ENCODE results near the gene EFCAB8. TPM values are rescaled to one million over a fixed set of nuclear protein-coding genes. Genes with fewer than 3 reads are reported as not detected.

EFCAB8 gene
- total RNA-seq, 1 donor from 2014 or later = 0.50 TPM

GRCh38 chr20:32885185-32885584, 26.5 kb downstream of the EFCAB8 start:
- intact Hi-C loops (cut with micrococcal nuclease) = no loop called here

GRCh38 chr20:32885952-32886351, 27.2 kb downstream of the EFCAB8 start:
- intact Hi-C loops (cut with micrococcal nuclease) = no loop called here

GRCh38 chr20:32886652-32887051, 27.9 kb downstream of the EFCAB8 start:
- intact Hi-C loops (cut with micrococcal nuclease) = no loop called here

GRCh38 chr20:32887492-32887891, 28.8 kb downstream of the EFCAB8 start:
- intact Hi-C loops (cut with micrococcal nuclease) = no loop called here

- intact Hi-C loops (cut with micrococcal nuclease) = no loop called here
These were observed 29.9 kb downstream of the EFCAB8 start for GRCh38 chr20:32888636-32889035.

DNA sequence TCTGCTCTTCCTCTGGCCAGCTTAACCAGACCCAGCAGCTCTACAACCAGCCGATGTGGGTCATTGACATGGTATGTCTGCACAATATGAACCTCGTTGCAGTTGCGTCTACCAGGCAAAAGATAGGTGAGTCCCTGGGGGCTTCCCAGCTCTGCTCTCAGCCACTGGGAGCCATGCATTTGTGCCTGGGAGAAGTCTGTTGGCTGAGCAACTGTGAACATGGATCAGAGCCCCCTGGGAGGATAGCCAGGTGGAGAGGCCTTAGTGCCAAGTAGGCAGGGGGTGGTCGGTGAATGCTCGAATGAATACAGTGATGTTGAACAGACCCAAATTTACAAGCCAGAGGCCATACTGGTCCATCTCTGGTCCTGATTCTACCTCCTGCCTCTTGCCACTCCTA, 30.6 kb downstream of the EFCAB8 start:
- intact Hi-C loops (cut with micrococcal nuclease) = no loop called here

DNA sequence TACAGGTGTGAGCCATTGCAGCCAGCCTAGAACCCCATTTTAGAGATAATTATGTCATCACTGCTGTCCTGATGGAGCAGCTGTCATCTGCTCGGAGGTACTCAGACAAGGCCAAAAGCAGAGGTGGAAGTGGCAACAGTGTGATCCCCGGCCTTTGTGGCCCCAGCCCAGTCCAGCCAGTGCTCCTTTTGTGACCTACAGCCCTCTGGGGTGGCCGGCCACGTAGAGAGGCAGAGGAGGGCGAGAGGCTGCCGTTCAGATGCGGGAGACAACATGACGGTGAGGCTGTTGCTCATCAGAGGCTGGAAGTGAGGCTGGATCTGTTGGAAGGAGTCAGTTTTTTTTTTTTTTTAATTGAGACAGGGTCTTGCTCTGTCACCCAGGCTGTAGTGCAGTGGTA, 32.8 kb downstream of the EFCAB8 start:
- intact Hi-C loops (cut with micrococcal nuclease) = no loop called here

DNA sequence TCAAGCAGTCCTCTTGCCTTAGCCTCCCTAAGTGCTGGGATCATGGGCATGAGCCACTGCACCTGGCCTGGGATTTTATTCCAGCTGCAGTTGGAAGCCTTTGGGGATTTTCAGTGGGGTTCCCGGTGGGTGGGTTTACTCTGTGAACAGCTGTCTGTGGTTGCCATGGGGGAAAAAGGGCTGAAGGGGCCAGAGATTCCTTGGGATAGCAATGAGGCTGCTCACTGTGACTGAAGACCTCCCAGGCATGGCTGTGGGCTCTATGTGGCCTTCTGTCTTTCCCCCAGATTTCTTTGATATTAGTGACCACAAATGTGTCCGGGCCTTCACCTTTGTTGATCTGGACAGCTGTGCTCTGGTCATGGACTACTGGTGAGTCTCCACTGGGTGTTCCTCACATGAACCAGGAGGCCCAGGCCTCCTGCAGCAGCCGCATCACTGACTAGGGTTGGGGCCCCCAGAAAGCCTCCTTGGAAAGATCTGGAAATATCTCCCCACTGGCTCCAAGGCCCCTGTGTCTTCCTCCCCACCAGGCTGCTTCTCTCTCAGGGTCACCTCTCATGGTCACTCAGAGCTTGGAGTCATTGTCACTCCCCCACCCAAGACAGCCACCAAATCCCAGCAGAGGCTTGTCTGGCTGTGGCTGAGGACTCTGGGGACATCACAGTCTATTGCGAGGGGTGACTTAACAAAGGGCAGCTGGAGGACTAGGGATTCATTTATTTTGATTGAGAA, 33.4 kb downstream of the EFCAB8 start:
- intact Hi-C loops (cut with micrococcal nuclease) = no loop called here

GRCh38 chr20:32893263-32894025, 34.7 kb downstream of the EFCAB8 start:
- intact Hi-C loops (cut with micrococcal nuclease) = no loop called here

DNA sequence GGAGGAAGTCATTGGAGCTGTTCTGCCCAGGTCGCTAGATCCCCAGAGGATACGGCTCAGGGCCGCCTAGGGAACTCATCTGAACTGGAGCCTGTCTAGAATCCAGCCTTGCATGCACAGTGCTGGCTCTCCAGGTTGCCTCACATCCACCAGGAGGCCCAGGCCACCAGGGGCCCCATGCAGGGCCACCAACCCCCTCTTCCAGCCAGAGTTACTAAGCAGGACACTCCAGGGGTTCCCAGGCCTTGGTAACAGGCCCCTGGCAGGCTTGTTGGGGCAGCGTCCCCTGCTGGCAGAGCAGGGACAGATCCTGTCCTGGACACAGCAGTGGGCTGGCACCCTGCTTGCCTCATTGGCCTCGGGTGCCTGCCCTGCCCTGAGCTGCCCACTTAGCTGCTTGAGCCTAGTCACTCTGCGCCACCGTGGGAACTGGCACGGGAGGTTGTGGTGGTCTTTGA, 35.3 kb downstream of the EFCAB8 start:
- intact Hi-C loops (cut with micrococcal nuclease) = no loop called here

DNA sequence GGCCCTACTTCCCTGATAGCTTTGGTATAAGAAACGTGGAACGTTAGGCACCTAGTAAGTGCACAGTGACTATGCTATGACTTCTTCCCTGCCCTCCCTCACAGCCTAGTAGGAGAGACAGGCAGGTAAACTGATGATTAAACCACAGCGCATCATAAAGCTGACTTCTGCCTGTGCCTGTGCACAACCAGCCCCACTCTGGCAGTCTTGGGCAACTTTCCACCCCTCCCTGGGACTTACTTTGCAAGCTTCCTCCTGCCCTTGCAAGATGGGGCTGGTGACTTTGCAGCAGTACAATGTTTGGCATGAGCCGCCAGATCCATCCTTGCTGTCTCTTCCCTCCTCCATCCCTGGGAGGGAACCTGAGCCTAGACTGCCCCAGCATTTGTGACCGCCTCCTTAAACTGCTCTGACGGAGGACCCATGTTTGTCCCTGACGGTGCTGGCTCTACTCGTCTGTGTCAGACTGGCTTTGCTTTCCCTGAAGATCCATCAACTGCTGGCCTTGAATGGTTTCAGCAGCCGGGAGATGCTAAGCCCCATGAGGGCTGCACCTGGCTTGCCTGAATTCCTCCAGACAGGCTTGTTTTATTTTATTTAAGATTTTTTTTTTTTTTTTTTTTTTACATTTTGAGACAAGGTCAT, 36.1 kb downstream of the EFCAB8 start:
- intact Hi-C loops (cut with micrococcal nuclease) = no loop called here

GRCh38 chr20:32896521-32897280, 38.0 kb downstream of the EFCAB8 start:
- intact Hi-C loops (cut with micrococcal nuclease) = no loop called here

DNA sequence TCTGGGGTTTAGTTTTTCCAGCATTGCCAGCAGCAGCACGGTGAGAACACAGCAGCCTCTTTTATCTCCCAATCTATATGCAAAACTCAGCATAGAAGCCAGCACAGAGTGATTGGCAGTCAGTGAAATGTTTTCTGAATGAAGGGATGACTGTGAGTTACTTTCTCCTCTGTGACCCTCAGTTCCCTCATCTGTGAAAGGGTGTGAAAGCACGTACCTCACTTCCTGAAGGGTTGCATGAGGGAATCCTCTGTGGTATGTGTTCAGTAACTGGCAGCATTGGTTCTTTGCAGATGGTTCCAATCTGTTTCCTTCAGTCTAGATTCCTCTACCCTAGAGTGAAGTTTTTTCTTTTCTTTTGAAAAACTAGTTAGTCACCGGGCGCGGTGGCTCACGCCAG, 40.0 kb downstream of the EFCAB8 start:
- intact Hi-C loops (cut with micrococcal nuclease) = no loop called here

DNA sequence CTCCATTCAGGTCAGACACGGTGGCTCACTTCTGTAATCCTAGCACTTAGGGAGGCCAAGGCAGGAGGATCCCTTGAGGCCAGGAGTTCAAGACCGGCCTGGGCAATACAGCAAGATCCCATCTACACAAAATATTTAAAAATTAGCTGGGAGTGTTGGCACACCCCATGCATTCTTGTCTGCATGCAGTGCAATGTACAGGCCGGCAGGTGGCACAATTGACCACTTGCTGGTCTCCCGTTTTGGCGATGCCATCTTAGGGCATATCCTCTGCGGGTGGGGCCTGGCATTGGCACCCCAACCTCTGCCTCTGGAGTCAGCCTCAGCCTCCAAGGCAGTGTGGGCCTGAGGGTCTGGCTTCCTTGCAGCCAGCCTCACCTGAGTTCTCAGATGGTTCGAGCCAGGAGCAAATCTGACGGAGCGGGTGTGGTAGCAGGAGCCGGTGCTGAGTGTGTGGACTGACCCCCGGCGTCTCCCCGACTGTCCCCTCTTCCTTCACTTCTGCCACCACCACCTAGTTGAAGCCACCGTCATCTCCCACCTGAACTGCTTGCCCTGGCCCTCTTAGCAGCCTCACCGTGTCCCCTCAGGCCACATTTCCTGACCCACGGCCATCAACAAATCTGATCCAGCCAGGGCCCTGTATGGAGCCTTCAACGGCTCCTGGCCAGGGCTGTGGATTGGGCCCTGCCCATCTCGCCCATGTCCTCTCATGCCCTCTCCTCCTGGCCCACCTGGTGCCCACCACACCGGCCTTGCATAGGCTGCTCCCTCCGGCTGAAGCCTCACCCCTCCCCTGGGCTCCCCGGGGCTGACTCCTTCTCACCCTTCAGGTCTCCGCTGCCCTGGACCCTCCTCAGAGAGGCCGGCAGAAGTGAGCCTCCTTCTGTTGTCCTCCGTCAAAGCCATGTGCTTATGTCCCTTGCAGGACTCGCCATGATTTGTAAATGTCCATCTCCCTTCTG, 44.0 kb downstream of the EFCAB8 start:
- intact Hi-C loops (cut with micrococcal nuclease) = loop anchor here (1.0 to 5.0 kb wide), 5 partner anchors 45 to 396 kb away; no protein-coding TSS in a partner anchor

- intact Hi-C loops (cut with micrococcal nuclease) = loop anchor here (2.0 to 5.0 kb wide), 3 partner anchors 44 to 395 kb away; no protein-coding TSS in a partner anchor
These were observed 45.0 kb downstream of the EFCAB8 start for GRCh38 chr20:32903666-32904175.

GRCh38 chr20:32904678-32905077, 46.0 kb downstream of the EFCAB8 start:
- intact Hi-C loops (cut with micrococcal nuclease) = loop anchor here (5.0 kb wide), 1 partner anchor 43 kb away; no protein-coding TSS in a partner anchor

DNA sequence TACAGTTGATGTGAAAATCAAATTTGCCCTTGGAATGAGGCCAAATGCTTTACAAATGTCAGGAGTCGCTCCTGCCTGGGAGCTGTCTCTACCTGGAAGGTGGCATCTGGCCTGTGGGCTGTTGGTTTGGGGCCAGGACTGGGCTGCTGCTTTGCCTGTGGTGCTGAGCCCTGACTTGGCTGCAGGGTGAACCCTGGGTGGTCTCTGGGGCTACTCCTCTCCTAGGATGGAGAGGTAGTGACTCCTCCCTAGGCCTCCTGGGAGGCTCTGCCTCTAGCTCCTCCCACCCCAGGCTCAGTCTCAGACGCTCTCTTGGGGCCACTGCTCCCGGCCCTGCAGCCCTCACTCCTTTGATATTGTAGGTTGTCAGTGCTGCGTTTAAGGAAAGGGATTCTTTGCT, 47.5 kb downstream of the EFCAB8 start:
- intact Hi-C loops (cut with micrococcal nuclease) = no loop called here

GRCh38 chr20:32906871-32907495, 48.3 kb downstream of the EFCAB8 start:
- intact Hi-C loops (cut with micrococcal nuclease) = no loop called here

- intact Hi-C loops (cut with micrococcal nuclease) = no loop called here
These were observed 49.2 kb downstream of the EFCAB8 start for GRCh38 chr20:32907886-32908285.

Measured in T-helper 2 cell treated with Interferon-gamma antibody and Interleukin-4, amounts not matched to agents 100 ng/mL and 5 ng/mL, for 36 hours (primary cell).